Measurements from ENCODE around the gene MINDY1. TPM values are rescaled to one million over a fixed set of nuclear protein-coding genes. Genes with fewer than 3 reads are reported as not detected.

MINDY1 gene
- total RNA-seq, 1 donor from 2014 or later = 5.5 TPM

GRCh38 chr1:151005729-151006319 is 878 bp downstream of the MINDY1 start:
- DNase-seq (ENCODE audit: low read depth) (no peak), FAIRE-seq (no peak)
- no peak for TF ChIP-seq CTCF (IDR thresholded peaks at IDR 0.05; ENCODE audit: insufficient read depth, low read length, severe bottlenecking)
- H3K27me3 ChIP-seq (ENCODE audit: control insufficient read depth, insufficient read depth, low read length) = no peaks in the 10 kb centered on the region
- H3K4me3 ChIP-seq (ENCODE audit: low read depth, low read length) = peak overlapping the region; percentile 46
- peaks cover 1% of the 10 kb centered on the region for H3K36me3 ChIP-seq (ENCODE audit: control insufficient read depth, insufficient read depth, low read length)

GRCh38 chr1:151003180-151003579 is 3.5 kb downstream of the MINDY1 start:
- Histone ChIP-seq H3K4me3 (ENCODE audit: low read depth, low read length) (no peak overlapping the region), H3K27me3 (ENCODE audit: control insufficient read depth, insufficient read depth, low read length) (no peaks in the 10 kb centered on the region), H3K36me3 (ENCODE audit: control insufficient read depth, insufficient read depth, low read length) (peaks cover 5% of the 10 kb centered on the region)
- DNase-seq (ENCODE audit: low read depth) (no peak), FAIRE-seq (no peak)
- TF ChIP-seq CTCF (IDR thresholded peaks at IDR 0.05; ENCODE audit: insufficient read depth, low read length, severe bottlenecking) = no peak

GRCh38 chr1:151002611-151003010 is 4.1 kb downstream of the MINDY1 start:
- Histone ChIP-seq H3K4me3 (ENCODE audit: low read depth, low read length) (no peak overlapping the region), H3K36me3 (ENCODE audit: control insufficient read depth, insufficient read depth, low read length) (peaks cover 5% of the 10 kb centered on the region), H3K27me3 (ENCODE audit: control insufficient read depth, insufficient read depth, low read length) (no peaks in the 10 kb centered on the region)
- FAIRE-seq (no peak), DNase-seq (ENCODE audit: low read depth) (no peak)
- no peak for TF ChIP-seq CTCF (IDR thresholded peaks at IDR 0.05; ENCODE audit: insufficient read depth, low read length, severe bottlenecking)

- TF ChIP-seq CTCF (IDR thresholded peaks at IDR 0.05; ENCODE audit: insufficient read depth, low read length, severe bottlenecking) = no peak
- H3K4me3 ChIP-seq (ENCODE audit: low read depth, low read length) = no peak overlapping the region
- no peak for FAIRE-seq
- no peaks in the 10 kb centered on the region for H3K27me3 ChIP-seq (ENCODE audit: control insufficient read depth, insufficient read depth, low read length)
- DNase-seq (ENCODE audit: low read depth) = no peak
- peaks cover 5% of the 10 kb centered on the region for H3K36me3 ChIP-seq (ENCODE audit: control insufficient read depth, insufficient read depth, low read length)
Measured at GRCh38 chr1:151002051-151002450, 4.7 kb downstream of the MINDY1 start.

- Histone ChIP-seq H3K4me3 (ENCODE audit: low read depth, low read length) (no peak overlapping the region), H3K27me3 (ENCODE audit: control insufficient read depth, insufficient read depth, low read length) (no peaks in the 10 kb centered on the region), H3K36me3 (ENCODE audit: control insufficient read depth, insufficient read depth, low read length) (peaks cover 5% of the 10 kb centered on the region)
- no peak for TF ChIP-seq CTCF (IDR thresholded peaks at IDR 0.05; ENCODE audit: insufficient read depth, low read length, severe bottlenecking)
- FAIRE-seq = no peak
- DNase-seq (ENCODE audit: low read depth) = no peak
Measured at GRCh38 chr1:151001602-151002001, 5.1 kb downstream of the MINDY1 start.

GRCh38 chr1:151000408-151000807 is 6.3 kb downstream of the MINDY1 start:
- DNase-seq (ENCODE audit: low read depth) (no peak), FAIRE-seq (no peak)
- TF ChIP-seq CTCF (IDR thresholded peaks at IDR 0.05; ENCODE audit: insufficient read depth, low read length, severe bottlenecking) = no peak
- H3K4me3 ChIP-seq (ENCODE audit: low read depth, low read length) = no peak overlapping the region
- H3K27me3 ChIP-seq (ENCODE audit: control insufficient read depth, insufficient read depth, low read length) = no peaks in the 10 kb centered on the region
- H3K36me3 ChIP-seq (ENCODE audit: control insufficient read depth, insufficient read depth, low read length) = peaks cover 5% of the 10 kb centered on the region
